WTC11 (cell line): ENCODE measurements around the gene ARX.

ENCODE experiments used
- ATF2 ChIP-seq: sonication (generic); formaldehyde crosslinking; IDR thresholded peaks from 2 replicates; pipeline ENCODE4 v1.8.1; 2022; ENCODE audit warnings: low read depth, missing genetic modification reagents, borderline replicate concordance
- CTCF ChIP-seq: fragments of 200-600 bp; IDR thresholded peaks from 2 replicates; pipeline ENCODE4 v1.8.0; 2022; ENCODE audit warnings: antibody characterized with exemption
- ETV6 ChIP-seq: sonication (generic); formaldehyde crosslinking; IDR thresholded peaks from 2 replicates; pipeline ENCODE4 v1.8.1; 2022; ENCODE audit warnings: mild to moderate bottlenecking, missing genetic modification reagents
- FOXK1 ChIP-seq: sonication (generic); formaldehyde crosslinking; IDR thresholded peaks from 2 replicates; pipeline ENCODE4 v1.8.0; 2022; ENCODE audit warnings: mild to moderate bottlenecking, moderate library complexity, missing genetic modification reagents
- HMGXB4 ChIP-seq: sonication (generic); formaldehyde crosslinking; IDR thresholded peaks from 2 replicates; pipeline ENCODE4 v1.8.1; 2023; ENCODE audit warnings: mild to moderate bottlenecking, moderate library complexity, missing genetic modification reagents
- IRF1 ChIP-seq: sonication (generic); formaldehyde crosslinking; IDR thresholded peaks from 2 replicates; pipeline ENCODE4 v1.8.0; 2023; ENCODE audit warnings: missing genetic modification reagents
- IRF2 ChIP-seq: sonication (generic); formaldehyde crosslinking; IDR thresholded peaks from 2 replicates; pipeline ENCODE4 v1.8.0; 2022; ENCODE audit warnings: low read depth, missing genetic modification reagents, borderline replicate concordance
- MAX ChIP-seq: sonication (generic); formaldehyde crosslinking; IDR thresholded peaks from 2 replicates; pipeline ENCODE4 v1.8.0; 2022; ENCODE audit warnings: mild to moderate bottlenecking, missing genetic modification reagents
- NR2C2 ChIP-seq: sonication (generic); formaldehyde crosslinking; IDR thresholded peaks from 2 replicates; pipeline ENCODE4 v1.8.0; 2022; ENCODE audit warnings: mild to moderate bottlenecking, missing genetic modification reagents
- TEAD1 ChIP-seq: sonication (generic); formaldehyde crosslinking; IDR thresholded peaks from 2 replicates; pipeline ENCODE4 v1.8.0; 2022; ENCODE audit warnings: mild to moderate bottlenecking, missing genetic modification reagents
- ZNF416 ChIP-seq: fragments of 250-450 bp; sonication (Bioruptor Pico); IDR thresholded peaks from 2 replicates; pipeline ENCODE4 v1.9.0; 2021; ENCODE audit warnings: mild to moderate bottlenecking, inconsistent platforms

- no peak for TF ChIP-seq CTCF
- TF ChIP-seq FOXK1 = no peak
- no peak for TF ChIP-seq NR2C2 (CRISPR knock-in tag)
- no peak for TF ChIP-seq HMGXB4 (CRISPR knock-in tag)
- no peak for TF ChIP-seq TEAD1 (CRISPR knock-in tag)
- no peak for TF ChIP-seq ETV6 (CRISPR knock-in tag)
- TF ChIP-seq IRF2 = no peak
- TF ChIP-seq ZNF416 = no peak
- TF ChIP-seq ATF2 (CRISPR knock-in tag) = no peak
- no peak for TF ChIP-seq MAX (CRISPR knock-in tag)
- TF ChIP-seq IRF1 (CRISPR knock-in tag) = no peak
These were observed 19.6 kb downstream of the ARX start for GRCh38 chrX:24996096-24996709.
